Measurements from ENCODE around the gene LAMA4. TPM values are rescaled to one million over a fixed set of nuclear protein-coding genes. Genes with fewer than 3 reads are reported as not detected.

Gene LAMA4
- total and polyA plus RNA-seq, 2 of the 13 experiments (the other 11 are each of a cell fraction or from before 2014, with no cell fraction given), result not detected

DNA sequence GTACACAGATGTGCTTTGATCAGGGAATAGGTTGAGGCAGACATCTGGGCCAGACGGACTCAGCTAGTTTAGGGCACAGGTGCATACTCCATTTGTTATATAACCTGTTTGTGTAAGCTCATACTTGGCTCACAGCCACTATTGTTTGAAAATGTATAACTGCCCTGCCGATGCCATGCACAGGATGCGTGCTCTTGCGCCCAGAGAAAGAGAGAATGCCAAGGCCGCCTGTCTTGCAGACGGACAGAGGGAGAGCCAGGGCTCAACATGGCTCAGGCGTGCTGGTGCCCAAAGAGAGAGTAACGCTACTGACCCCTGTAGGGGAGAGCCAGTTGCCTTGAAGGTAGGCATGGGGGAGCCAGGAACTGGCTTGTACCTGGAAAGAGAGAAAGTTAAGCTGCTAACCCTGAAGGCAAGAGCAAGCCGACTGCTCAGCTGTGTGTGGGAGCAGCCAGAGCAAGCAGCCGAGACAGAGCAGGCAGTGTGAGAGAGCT is 109.2 kb downstream of the LAMA4 start (continued):
- TF ChIP-seq, protein P1, sequence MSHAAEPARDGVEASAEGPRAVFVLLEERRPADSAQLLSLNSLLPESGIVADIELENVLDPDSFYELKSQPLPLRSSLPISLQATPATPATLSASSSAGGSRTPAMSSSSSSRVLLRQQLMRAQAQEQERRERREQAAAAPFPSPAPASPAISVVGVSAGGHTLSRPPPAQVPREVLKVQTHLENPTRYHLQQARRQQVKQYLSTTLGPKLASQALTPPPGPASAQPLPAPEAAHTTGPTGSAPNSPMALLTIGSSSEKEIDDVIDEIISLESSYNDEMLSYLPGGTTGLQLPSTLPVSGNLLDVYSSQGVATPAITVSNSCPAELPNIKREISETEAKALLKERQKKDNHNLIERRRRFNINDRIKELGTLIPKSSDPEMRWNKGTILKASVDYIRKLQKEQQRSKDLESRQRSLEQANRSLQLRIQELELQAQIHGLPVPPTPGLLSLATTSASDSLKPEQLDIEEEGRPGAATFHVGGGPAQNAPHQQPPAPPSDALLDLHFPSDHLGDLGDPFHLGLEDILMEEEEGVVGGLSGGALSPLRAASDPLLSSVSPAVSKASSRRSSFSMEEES (CRISPR knock-in tag; IDR thresholded peaks at IDR 0.05), result no peak
- TF ChIP-seq TGIF2 (CRISPR knock-in tag; IDR thresholded peaks at IDR 0.05), result no peak
- no peak for TF ChIP-seq RAD51 (IDR thresholded peaks at IDR 0.05; ENCODE audit: borderline replicate concordance)
- no peak for TF ChIP-seq MAF1 (CRISPR knock-in tag; IDR thresholded peaks at IDR 0.05; ENCODE audit: borderline replicate concordance)
- no peak for TF ChIP-seq JUN (CRISPR knock-in tag; IDR thresholded peaks at IDR 0.05)
- TF ChIP-seq ATM (IDR thresholded peaks at IDR 0.05; ENCODE audit: borderline replicate concordance), result no peak
- no peak for TF ChIP-seq ZNF431 (CRISPR knock-in tag; IDR thresholded peaks at IDR 0.05; ENCODE audit: borderline replicate concordance, low read depth)
- no peak for TF ChIP-seq ZNF788 (CRISPR knock-in tag; IDR thresholded peaks at IDR 0.05; ENCODE audit: borderline replicate concordance)
- TF ChIP-seq SYNCRIP (IDR thresholded peaks at IDR 0.05; ENCODE audit: insufficient read depth, low read depth, low read length), result no peak
- TF ChIP-seq ZSCAN30 (CRISPR knock-in tag; IDR thresholded peaks at IDR 0.05), result no peak
- no peak for TF ChIP-seq ZNF749 (CRISPR knock-in tag; IDR thresholded peaks at IDR 0.05; ENCODE audit: borderline replicate concordance)
- no peak for TF ChIP-seq ZNF746 (CRISPR knock-in tag; IDR thresholded peaks at IDR 0.05)
- TF ChIP-seq ZNF160 (CRISPR knock-in tag; IDR thresholded peaks at IDR 0.05), result no peak
- TF ChIP-seq ZNF441 (CRISPR knock-in tag; IDR thresholded peaks at IDR 0.05; ENCODE audit: borderline replicate concordance), result no peak
- no peak for TF ChIP-seq ZNF761 (CRISPR knock-in tag; conservative IDR thresholded peaks at IDR 0.05)
- TF ChIP-seq, protein P2, sequence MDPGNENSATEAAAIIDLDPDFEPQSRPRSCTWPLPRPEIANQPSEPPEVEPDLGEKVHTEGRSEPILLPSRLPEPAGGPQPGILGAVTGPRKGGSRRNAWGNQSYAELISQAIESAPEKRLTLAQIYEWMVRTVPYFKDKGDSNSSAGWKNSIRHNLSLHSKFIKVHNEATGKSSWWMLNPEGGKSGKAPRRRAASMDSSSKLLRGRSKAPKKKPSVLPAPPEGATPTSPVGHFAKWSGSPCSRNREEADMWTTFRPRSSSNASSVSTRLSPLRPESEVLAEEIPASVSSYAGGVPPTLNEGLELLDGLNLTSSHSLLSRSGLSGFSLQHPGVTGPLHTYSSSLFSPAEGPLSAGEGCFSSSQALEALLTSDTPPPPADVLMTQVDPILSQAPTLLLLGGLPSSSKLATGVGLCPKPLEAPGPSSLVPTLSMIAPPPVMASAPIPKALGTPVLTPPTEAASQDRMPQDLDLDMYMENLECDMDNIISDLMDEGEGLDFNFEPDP (CRISPR knock-in tag; conservative IDR thresholded peaks at IDR 0.05), result no peak
- TF ChIP-seq SALL2 (CRISPR knock-in tag; IDR thresholded peaks at IDR 0.05), result no peak
- no peak for TF ChIP-seq STAT6 (CRISPR knock-in tag; IDR thresholded peaks at IDR 0.05; ENCODE audit: borderline replicate concordance)
- no peak for TF ChIP-seq PRPF4 (IDR thresholded peaks at IDR 0.05; ENCODE audit: low read depth, low read length, poor library complexity, severe bottlenecking)
- no peak for TF ChIP-seq FOXJ3 (CRISPR knock-in tag; IDR thresholded peaks at IDR 0.05; ENCODE audit: borderline replicate concordance)
- no peak for TF ChIP-seq TCF12 (IDR thresholded peaks at IDR 0.05)
- TF ChIP-seq TCF12 (CRISPR knock-in tag; IDR thresholded peaks at IDR 0.05), result no peak
- TF ChIP-seq NFIC (IDR thresholded peaks at IDR 0.05; ENCODE audit: low read length), result 0 out of 2 replicates have a peak, but pooled peaks have one; percentile 36
- no peak for TF ChIP-seq STAT5B (CRISPR knock-in tag; IDR thresholded peaks at IDR 0.05)
- TF ChIP-seq NFATC3 (CRISPR knock-in tag; IDR thresholded peaks at IDR 0.05), result no peak
- TF ChIP-seq, protein P3, sequence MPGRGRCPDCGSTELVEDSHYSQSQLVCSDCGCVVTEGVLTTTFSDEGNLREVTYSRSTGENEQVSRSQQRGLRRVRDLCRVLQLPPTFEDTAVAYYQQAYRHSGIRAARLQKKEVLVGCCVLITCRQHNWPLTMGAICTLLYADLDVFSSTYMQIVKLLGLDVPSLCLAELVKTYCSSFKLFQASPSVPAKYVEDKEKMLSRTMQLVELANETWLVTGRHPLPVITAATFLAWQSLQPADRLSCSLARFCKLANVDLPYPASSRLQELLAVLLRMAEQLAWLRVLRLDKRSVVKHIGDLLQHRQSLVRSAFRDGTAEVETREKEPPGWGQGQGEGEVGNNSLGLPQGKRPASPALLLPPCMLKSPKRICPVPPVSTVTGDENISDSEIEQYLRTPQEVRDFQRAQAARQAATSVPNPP (CRISPR knock-in tag; IDR thresholded peaks at IDR 0.05), result 0 out of 2 replicates have a peak, but pooled peaks have one; percentile 40
